HG03103 (cell line): ENCODE data around the gene CDH24.
"Not testable (repeated sequence)": the region's sequence is repeated elsewhere in the genome, so short reads cannot be mapped to it uniquely, and the experiment has no call there.

Source experiments
- ATAC-seq: cut with Tn5 transposase; IDR thresholded peaks from one replicate; pipeline ENCODE4 v1.9.1; 2021; ENCODE audit warnings: low read depth; ENCODE audit not compliant: unreplicated experiment

The CDH24 gene

DNA sequence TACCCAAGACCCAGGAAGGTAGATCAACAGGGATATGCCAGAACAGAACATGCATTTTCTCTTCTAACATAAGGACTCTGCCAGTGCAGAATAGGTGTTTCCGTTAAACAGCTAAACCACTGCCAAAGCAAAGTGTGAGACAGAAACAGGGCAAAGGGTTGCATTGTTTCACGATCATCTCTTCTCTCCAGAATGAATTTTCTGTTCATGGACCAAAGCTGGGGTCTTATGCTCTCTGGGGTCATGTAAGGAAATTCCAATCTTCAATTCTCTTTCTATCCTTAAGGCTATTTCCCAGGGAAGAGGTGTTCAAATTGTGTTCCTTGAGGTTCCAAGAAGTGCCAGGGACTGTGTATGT is 33.5 kb downstream of the CDH24 start:
- no peak for ATAC-seq

DNA sequence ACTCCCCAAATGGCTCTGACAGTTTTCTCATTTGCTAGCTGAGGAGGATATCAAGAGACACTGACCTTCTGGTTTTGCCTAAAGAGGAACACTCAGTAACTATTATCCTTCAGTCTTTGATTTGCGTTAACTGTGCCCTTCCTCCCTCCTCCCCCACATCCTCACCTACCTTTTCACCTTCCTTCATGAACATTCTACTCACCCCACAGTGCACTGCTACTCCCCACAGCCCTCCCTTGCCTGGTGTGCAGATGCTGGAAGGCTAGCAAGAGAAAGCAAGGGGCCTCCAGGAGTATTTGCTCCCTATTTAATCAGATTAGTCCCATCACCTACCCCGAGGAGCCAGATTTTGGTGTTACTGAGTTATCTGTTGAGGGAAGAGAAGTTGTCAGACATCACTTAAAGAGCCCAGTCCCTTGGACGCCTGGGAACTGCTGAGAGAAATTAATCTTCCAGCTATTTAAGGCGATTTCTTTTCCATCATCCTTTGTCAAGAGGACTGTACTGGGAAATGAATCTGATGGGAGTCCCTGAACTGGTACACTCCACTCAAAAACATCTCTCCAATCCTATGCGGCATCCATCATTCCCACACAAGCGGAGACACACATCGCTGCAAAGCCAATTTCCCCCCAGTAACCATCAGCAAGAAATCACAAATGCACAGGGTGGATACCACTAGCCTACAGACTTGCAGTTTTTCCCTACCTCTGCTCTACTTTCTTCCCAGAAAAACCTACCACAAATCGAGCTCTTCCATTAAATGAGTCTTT is 34.1 kb downstream of the CDH24 start:
- ATAC-seq = no peak

DNA sequence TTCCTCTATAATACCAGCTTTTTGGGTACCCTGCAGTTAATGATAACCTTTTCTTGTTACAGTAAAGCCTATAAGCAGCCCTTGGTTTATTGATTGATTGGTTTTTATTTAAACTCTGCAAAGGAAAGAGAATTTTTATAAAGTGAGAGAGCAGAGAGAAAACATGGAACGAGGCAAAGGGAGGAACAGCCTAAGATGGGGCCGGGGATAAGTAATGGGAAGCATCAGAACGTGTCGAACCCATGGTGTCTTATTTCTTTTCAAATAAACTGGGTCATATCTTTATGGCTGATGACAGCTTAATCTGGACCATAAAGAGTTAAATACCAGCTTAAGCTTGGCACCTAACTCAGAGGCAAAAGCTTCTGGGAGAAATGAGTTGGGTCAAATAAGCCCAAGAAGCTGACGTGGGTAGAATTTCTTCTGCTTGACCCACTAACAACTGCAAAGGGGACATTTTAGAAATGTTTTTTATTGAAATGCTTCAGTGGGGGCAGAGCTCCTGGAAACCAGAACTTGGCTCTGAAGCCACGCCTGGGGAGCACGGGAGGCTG is 35.4 kb downstream of the CDH24 start:
- no peak for ATAC-seq

DNA sequence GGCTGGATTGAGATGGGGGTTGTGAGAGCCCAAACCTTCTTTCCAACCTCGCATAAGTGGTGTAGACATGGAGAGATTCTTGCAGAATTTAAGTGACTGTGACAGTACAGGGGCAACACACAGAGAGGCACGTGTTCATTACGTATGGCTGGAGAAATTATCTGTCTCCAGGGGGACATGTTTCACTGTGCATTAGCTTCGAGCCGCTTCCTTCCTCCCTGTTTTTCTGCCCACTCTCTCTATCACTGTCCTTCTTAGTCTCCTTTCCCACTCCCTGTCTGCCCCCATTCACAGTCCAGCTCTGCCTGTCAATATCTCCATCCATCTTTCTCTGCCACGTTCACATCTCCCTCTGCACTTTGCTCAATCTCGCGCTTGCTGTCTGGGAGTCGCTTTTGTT is 35.9 kb downstream of the CDH24 start:
- no peak for ATAC-seq

DNA sequence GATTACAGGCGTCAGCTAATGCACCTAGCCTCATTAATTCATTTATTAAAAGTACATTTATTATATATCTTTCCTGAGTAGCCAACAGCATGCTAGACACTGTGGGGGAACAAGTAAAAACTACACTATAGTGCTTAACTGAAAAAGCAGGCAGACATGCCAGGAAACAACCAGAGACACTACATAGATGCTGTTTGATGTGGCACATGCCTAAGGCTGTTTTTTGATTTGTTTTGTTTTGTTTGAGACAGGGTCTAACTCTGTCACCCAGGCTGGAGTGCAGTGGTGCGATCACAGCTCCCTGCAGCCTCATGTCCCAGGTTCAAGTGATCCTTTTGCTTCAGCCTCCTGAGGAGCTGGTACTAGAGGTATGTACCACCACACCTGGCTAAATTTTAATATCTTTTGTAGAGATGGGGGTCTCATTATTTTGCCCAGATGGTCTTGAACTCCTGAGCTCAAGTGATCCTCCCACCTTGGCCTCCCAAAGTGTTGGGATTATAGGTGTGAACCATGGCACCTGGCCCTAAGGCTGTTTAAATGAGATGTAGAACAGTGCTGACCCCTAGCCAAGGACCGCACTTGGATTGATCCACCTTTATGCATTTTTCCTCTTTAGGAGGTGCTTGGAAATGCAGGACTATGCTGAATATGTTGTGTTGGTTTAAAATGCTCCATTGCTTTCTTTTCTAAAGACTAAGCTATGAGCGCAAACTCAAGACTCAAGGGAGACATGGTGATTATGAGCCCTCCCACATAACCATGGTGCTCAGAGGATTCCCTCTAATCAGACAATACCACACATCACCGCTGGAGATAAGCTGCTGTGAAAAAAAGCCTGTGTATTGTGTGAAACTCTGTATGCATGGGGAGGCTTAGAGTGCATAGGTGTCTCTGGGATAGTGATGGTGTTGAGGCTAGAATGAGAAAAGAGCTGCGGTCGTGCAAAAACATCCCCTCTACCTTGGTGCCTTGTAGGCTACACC is 36.9 kb downstream of the CDH24 start:
- ATAC-seq = no peak

DNA sequence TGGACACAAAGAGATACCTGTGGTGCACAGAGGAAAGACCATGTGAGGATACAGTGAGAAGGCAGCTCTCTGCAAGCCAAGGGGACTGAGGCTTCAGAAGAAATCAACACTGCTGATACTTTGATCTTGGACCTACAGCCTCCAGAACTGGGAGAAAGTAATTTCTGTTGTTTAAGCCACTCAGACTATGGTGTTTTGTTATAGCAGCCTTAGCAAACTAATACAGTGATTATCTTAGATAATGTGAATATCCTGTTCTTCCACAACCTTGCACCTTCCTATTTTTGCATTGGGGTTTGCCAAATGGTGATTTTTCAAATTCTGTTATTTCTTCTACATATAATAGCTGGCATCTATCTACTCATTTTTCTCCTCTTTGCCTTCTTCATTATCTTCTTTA is 39.2 kb downstream of the CDH24 start:
- no peak for ATAC-seq

DNA sequence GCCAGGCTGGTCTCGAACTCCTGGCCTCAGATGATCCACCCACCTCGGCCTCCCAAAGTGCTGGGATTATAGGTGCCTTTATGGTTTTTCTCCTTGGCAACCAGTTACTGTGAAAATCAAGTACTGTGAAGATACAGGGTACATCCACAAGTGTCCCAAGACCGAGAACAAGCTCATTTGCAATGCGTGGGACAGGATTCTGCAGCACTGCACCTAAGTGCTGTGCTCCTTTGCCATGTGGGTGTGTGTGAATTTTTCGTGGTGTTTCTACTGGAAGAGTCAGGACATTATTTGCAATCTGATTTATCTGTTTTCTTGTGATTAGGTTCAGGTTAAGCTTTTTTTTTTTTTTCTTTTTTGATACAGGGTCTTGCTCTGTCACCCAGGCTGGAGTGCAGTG is 40.2 kb downstream of the CDH24 start:
- ATAC-seq = no peak

DNA sequence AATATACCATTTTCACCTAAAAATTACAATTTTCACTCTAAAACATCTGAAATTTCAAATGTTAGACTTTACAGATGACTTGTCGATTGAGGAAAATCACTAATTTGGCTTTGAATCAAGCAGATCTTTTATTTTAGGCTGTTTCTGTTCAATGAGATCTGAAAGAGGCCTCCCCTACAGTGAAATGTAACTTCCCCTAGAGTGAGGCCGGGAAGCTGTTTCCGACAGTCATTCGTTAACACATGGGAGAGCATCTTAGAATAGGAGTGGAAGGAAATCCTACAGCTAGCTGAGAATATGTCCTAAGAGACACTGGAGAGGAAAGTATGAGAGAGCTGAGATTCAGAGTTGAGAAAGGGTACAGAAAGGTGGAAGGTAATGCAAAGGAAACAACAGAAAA is 41.7 kb downstream of the CDH24 start:
- no peak for ATAC-seq

DNA sequence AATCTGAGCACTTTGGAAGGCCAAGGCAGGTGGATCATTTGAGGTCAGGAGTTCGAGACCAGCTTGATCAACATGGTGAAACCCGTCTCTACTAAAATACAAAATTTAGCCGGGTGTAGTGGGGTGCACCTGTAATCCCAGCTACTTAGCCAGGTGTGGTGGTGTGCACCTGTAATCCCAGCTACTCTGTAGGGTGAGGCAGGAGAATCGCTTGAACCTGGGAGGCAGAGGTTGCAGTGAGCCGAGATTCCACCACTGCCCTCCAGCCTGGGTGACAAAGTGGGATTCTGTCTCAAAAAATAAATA is 43.6 kb downstream of the CDH24 start:
- ATAC-seq = not testable (repeated sequence)

DNA sequence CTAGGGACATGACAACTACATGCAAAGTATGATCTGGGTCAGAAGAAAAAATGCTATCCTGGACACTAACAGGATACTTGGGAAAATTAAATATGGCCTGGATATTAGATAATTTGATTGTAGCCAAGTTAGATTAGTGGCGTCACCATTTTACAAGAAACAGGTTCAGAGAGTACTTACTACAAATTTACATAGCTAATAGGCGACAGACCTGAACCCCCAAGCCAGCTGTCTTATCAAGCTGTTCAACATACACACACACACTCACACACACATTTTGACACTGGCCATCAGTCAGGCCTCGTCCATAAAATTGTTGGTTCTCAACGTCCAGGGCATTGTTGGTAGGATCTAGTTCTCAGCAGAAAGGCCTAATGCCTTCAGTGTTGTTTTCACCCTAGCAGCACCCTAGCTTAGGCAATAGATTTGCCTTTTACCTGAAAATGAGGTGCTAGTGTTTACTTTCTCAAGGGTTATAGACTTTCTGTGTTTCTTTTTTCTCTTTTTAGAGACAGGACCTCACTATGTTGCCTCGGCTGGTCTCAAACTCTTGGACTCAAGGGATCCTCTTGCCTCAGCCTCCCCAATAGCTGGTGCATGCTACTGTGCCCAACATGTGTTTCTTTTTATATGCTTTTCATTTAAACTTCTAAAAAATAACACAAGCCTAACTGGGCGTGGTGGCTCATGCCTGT is 44.1 kb downstream of the CDH24 start:
- ATAC-seq = no peak

DNA sequence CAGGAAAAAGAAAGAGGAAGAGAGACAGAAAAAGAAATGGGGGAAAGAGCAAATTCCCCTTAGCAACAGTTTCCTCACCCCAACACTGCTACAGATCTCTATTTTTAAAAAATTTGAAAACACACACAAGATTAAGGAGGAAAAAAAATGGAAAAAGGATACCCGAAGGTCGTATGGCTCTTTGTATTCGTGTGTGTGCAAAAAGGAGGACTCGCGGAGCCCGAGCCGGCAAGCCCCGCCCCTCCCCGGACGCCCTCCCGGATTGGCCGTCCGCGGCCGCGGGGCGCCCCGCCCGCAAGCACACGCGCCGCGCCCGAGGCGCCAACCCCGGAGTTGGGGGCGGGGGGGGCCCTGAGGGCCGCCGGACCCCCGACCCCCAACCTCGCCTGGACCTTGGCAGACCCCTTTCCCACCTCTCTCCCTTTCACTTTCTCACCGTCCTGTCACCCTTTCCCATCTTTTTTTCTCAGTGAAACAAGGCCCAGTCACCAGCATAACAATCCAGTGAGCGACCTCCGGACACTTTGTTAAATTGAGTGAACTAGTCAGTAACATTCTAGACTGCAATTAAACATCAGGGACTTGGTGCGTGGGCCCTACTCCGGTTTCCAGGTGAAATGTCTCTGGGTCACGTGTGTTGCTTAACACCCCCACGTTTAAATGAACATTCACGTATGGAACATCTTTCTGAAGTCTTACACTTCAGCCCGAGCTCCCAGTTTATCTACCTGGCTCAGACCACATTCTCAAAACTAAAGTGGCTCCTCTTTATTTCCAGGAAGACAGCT is 47.2 kb downstream of the CDH24 start, which contains the start of gene C14orf93:
TSS of gene C14orf93 (minus strand) at position 205 of the 788 bp plus-strand sequence. CDS start 11,120 bp downstream, outside the sequence.
- no peak for ATAC-seq

DNA sequence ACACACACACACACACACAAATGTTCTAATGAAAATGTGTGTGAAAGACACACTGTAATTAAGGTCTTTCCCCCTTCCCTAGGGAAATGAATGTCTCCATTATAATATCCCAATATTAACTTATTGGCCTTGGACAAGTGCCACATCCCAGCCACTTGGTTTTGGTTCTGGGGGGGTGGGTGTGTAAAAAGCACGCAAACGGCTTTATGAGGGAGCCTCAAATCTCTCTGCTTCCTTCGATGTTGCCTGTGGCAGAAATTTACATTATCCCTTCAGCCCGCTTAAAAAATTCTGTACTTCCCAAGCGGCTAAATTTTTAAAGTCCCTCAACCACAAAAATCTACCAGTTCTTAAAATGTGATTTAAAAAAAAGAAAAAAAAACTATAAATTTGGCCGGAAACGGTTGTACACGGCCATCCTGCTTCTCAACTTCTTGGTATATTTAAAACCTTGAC is 47.8 kb downstream of the CDH24 start:
- no peak for ATAC-seq

DNA sequence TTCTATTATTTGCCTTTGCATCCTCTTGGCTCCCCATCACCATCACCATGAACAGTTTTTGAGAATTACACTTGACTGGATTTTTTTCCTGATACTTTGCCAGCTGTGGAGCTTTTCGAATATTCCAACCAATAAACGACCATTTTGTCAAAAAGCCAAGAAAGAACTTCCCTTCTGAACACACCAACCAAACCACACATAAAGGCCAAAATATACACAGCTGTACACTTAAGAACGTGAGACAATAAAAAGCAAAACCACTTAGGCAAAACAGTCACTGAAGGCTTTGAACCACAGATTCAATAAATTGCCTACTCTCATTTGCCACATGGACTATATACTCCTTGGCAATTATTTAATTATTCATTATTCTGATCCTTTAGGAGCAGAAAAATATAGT is 48.5 kb downstream of the CDH24 start:
- ATAC-seq = no peak

DNA sequence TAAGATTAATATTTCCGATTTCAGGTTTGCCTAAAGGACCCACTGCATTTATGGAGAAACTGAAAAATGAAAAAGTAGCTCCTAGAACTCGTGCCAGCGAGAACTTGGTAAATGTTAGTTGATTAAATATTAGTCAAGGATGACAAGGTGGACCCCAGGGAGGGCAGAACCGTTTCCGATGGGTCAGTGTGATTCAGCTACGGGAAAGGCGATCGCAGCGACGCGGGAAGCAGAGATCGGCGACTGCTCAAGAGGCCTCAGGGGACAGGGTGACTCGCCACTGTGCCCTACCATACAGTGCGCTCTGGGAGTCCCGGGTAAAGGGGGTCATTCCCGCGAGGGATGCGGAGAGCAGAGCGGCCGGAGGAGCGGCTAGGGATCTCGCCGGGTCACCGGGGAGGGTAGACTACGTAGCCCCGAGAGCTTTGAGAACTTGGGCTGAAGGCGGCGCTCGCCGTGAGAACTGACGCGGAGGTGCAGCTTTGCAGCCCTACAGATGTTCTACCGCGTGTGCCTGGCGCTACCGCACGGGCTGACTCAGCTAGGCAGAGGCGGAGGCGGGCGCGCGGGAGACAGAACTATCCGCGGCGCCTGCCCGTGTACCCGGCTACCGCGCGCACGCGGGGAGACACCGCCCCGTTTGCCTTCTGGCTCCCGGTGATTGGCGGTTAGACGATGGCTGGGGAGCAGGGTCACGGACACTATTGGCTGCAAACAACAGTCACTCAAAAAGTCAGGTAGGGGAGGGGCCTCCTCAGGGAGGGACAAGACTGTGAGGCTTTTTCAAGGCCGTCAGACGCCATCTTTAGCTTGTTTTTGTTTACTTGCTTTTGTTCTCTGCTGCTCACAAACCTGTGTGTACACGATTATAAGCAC is 50.5 kb downstream of the CDH24 start:
- peak; percentile 90 for ATAC-seq

DNA sequence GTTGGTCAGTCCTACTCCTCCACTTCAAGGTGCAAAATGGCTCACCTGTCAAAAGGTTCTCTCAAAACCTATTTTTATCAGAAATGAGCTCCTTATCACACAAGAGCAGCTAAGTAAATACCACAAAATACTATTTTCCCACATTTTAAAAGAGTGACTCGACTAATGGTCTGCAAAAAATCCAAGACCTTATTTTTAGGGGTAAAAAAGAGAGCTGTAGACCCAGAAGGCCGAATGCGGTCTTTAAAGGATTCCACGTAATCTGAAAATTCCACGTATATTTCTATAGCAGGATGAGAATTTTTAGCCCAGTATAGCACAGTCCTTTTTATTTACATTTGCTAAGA is 51.2 kb downstream of the CDH24 start:
- no peak for ATAC-seq

DNA sequence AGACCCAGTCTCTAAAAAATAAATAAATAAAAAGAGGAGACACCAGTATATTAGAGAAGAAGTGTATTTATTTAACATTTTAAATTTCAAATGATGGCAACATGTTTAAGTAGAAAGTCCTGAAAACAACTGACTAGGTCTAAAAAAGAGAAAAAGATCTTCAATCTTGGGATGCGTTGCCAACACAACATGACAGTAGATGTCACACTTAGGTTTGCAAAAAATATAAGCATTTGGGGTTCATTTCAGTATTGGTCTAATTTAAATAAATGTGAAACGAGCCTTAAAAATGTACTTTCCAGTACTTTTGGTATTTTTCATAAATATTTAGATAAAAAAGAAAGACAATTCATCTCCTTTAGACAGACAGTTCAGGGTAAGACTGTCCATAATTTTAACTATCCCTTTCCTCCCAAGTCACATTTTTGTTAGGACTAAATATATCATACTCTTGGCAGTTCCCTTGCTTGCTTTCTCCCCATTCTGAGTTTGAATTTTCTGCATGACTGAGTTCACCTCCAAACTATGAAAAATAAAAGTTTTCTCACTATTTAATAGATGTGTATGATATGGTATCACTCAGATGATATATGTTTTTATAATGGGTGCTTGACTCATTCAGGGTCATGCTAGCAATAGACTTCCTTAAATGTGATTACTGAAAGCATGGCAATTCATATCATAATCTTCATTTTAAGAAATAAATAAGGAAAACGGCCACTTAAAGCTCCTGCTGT is 51.7 kb downstream of the CDH24 start:
- no peak for ATAC-seq

DNA sequence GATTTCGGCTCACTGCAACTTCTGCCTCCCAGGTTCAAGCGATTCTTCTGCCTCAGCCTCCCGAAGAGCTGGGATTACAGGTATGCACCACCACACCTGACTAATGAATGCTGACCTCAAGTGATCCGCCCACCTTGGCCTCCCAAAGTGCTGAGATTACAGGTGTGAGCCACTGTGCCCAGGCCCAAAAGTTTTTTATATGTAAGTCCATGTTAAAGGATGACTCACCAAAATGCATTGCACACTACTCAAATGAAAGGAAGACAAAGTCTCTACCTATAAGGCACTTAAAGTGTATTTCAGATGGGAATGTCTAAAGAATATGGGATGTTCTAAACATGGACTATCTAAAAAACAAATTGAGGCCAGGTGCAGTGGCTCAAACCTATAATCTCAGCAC is 53.0 kb downstream of the CDH24 start:
- ATAC-seq = not testable (repeated sequence)

DNA sequence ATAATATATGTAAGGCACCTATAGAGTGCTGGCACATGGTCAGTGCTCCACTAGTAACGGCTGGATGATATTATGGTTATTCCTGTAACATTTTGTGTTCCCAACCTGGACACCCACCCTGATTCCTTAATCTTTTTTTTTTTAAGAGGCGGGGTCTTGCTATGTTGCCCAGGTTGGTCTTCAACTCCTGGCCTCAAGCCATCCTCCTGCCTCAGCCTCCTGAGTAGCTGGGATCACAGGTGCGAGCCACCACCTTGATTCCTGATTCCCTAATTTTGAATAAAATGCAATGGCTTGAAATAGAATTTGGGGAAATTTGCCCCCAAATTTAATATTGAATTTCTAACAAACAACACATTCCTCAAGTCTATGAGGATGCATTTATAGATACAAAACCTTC is 54.7 kb downstream of the CDH24 start:
- ATAC-seq = no peak

DNA sequence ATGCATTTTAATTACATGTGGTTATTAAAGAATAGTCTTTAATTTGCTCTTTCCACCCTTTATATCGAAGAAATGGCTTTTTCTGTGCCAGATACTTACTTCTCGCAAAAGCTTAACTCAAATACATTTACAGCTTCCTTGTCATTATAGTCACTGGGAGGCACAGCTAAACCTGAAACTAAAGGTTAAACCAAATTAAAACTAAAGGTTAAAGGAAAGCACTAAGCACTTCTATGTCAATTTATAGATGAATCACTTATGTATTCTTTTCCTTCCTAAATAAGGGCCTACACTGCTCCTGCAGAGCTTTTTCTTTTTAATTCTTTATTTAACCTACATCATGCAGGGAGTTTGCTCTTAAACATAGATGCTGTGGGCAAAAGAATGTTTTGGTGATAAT is 56.5 kb downstream of the CDH24 start:
- ATAC-seq = no peak
